Activated CD4-positive, alpha-beta T cell treated with anti-CD3 and anti-CD28 coated beads, Interleukin-2, Interleukin-4, amounts not matched to agents 100 ng/mL and 50 ng/mL, durations not matched to agents 16 hours and 8 hours (primary cell): ENCODE measurements around the gene HERC5.

ENCODE experiments used
- DNase-seq: peaks from one replicate; pipeline ENCODE4 v3.0.0-alpha.2; 2020; ENCODE audit warnings: low spot score

HERC5 gene

GRCh38 chr4:88522702-88523324, 65.9 kb downstream of the HERC5 start:
- peak; percentile 22 for DNase-seq

GRCh38 chr4:88523325-88524129, 66.6 kb downstream of the HERC5 start, which contains the start of gene PYURF:
PYURF (minus strand) TSS chr4:88523776; CDS start chr4:88523700, 76 bp downstream.
- DNase-seq, result peak; percentile 89

- no peak for DNase-seq
Measured at GRCh38 chr4:88524171-88524570, 67.3 kb downstream of the HERC5 start.

GRCh38 chr4:88526221-88526815, 69.4 kb downstream of the HERC5 start:
- DNase-seq, result peak; percentile 36

GRCh38 chr4:88527787-88528186, 70.9 kb downstream of the HERC5 start:
- DNase-seq, result no peak

- DNase-seq, result no peak
Measured at GRCh38 chr4:88528861-88529260, 71.9 kb downstream of the HERC5 start.

- no peak for DNase-seq
Measured at GRCh38 chr4:88531549-88531948, 74.6 kb downstream of the HERC5 start.

GRCh38 chr4:88533088-88533790, 76.3 kb downstream of the HERC5 start:
- DNase-seq, result no peak

- no peak for DNase-seq
Measured at GRCh38 chr4:88533937-88534750, 77.2 kb downstream of the HERC5 start.

GRCh38 chr4:88535090-88535755, 78.3 kb downstream of the HERC5 start:
- no peak for DNase-seq

- no peak for DNase-seq
Measured at GRCh38 chr4:88537709-88538108, 80.8 kb downstream of the HERC5 start.

GRCh38 chr4:88539322-88540068, 82.6 kb downstream of the HERC5 start:
- DNase-seq, result peak; percentile 72

GRCh38 chr4:88549815-88550214, 92.9 kb downstream of the HERC5 start:
- DNase-seq, result no peak
